ENCODE measurements around the gene S100A5.
"Not testable (repeated sequence)": the region's sequence is repeated elsewhere in the genome, so short reads cannot be mapped to it uniquely, and the experiment has no call there.

S100A5 gene

GRCh38 chr1:153532769-153533599, 7.8 kb downstream of the S100A5 start:
- peak; percentile 69 to 90 for DNase-seq

GRCh38 chr1:153532181-153532580, 8.6 kb downstream of the S100A5 start:
- DNase-seq = no peak

- DNase-seq = no peak
These were observed 9.1 kb downstream of the S100A5 start for GRCh38 chr1:153531638-153532037.

GRCh38 chr1:153527683-153528040, 13.1 kb downstream of the S100A5 start:
- DNase-seq = peak in 1 of 2 experiments; percentile 31

GRCh38 chr1:153527023-153527682, 13.6 kb downstream of the S100A5 start:
- no peak for DNase-seq

GRCh38 chr1:153526132-153526543, 14.6 kb downstream of the S100A5 start:
- DNase-seq = peak; percentile 54 to 89

GRCh38 chr1:153525088-153525728, 15.5 kb downstream of the S100A5 start:
- peak; percentile 92 to 97 for DNase-seq

GRCh38 chr1:153522353-153523048, 18.2 kb downstream of the S100A5 start:
- DNase-seq = not testable (repeated sequence)

- DNase-seq = not testable (repeated sequence)
These were observed 18.9 kb downstream of the S100A5 start for GRCh38 chr1:153521808-153522207.

GRCh38 chr1:153520818-153521476, 19.8 kb downstream of the S100A5 start:
- no peak for DNase-seq

- DNase-seq = not testable (repeated sequence)
These were observed 20.5 kb downstream of the S100A5 start for GRCh38 chr1:153520137-153520691.

- DNase-seq = no peak
These were observed 21.5 kb downstream of the S100A5 start for GRCh38 chr1:153519242-153519641.

- DNase-seq = no peak
These were observed 25.0 kb downstream of the S100A5 start for GRCh38 chr1:153515504-153516394.

GRCh38 chr1:153513666-153514065, 27.1 kb downstream of the S100A5 start:
- no peak for DNase-seq

GRCh38 chr1:153513023-153513422, 27.7 kb downstream of the S100A5 start:
- DNase-seq = peak in 1 of 2 experiments; percentile 30

- DNase-seq = peak; percentile 73 to 92
These were observed 29.7 kb downstream of the S100A5 start for GRCh38 chr1:153510984-153511410.

GRCh38 chr1:153509729-153510354, 30.9 kb downstream of the S100A5 start:
- DNase-seq = peak; percentile 15 to 66

- DNase-seq = no peak
These were observed 31.7 kb downstream of the S100A5 start for GRCh38 chr1:153509036-153509435.

GRCh38 chr1:153507926-153508583, 32.7 kb downstream of the S100A5 start:
- no peak for DNase-seq

- DNase-seq = peak in 1 of 2 experiments; percentile 53
These were observed 33.8 kb downstream of the S100A5 start for GRCh38 chr1:153506831-153507413.

Measured in NCI-H446 (cell line).